T-helper 1 cell (primary cell): ENCODE results near the gene CABLES2.

ENCODE experiments used
- DNase-seq, 5 donors: peaks; one replicate each; pipeline ENCODE4 v3.0.0-alpha.2; 2012 to 2020
- total RNA-seq, 4 donors: gene quantifications; one replicate each; lab custom pipeline; 2026; lab: John Stamatoyannopoulos, UW

Gene CABLES2
- total RNA-seq, result 5.6 to 9.4 (median 7.2) reads per million in 4 donors

DNA sequence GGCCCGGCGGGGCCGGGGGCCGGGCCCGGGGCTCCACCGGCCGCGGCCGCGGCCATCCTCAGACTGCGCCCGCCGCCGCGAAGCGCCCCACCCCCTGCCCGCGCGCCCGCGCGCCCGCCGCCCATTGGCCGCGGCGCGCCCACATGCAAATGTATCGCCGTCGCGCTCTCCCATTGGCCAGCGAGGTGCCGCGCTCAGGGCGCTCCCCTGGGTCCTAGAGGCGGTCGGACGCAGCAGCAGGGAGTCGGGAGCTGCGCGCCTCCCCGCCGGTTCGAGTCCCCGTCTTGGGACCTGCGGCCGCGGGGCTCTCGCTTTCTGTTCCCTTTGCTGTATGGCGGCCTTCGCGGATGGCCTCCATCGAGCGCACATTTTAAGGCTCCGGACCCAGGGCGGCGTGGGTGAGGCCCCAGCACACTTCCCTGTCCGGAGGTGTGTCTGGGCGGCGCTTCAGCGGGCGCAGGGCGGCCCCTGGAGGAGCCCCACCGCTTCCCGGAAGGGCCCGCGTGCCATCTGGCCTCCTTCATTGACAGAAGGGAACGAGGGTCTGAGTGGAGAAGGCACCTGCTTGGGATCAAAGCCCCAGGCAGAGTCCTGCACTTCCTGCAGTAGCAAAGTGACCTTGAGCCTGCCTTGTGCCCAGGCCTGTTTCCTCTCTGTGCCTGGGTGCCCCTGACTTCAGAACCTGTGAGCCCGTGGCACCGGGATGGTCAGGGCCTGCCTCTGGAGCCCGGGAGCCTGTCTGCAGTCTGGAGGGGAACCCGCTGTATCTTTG is at the start of gene CABLES2:
TSS of gene CABLES2 (minus strand) at position 65 of the 772 bp plus-strand sequence. CDS start at position 56, 9 bp downstream.
- peak; percentile 78 to 95 (median 86) for DNase-seq

DNA sequence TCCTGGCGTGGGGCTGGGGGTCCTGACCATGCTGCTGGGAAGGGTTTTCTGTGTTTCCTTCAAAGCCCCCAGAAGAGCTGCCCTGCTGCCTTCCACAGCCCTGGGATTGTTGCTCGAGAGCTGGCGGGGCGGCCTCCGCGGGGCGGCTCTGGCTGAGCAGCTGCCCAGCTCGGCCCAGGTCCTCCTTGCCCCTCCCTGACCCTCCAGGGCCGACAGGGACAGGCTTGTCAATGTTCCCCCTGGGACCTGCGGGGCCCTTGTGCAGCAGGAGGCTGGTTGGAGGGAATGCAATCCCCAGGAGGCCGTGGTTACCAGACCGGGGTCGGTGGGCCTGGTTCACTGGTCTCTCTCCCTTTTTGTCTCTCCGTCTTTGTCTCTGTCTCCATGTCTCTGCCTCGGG is 48.8 kb upstream of the CABLES2 start:
- no peak for DNase-seq

DNA sequence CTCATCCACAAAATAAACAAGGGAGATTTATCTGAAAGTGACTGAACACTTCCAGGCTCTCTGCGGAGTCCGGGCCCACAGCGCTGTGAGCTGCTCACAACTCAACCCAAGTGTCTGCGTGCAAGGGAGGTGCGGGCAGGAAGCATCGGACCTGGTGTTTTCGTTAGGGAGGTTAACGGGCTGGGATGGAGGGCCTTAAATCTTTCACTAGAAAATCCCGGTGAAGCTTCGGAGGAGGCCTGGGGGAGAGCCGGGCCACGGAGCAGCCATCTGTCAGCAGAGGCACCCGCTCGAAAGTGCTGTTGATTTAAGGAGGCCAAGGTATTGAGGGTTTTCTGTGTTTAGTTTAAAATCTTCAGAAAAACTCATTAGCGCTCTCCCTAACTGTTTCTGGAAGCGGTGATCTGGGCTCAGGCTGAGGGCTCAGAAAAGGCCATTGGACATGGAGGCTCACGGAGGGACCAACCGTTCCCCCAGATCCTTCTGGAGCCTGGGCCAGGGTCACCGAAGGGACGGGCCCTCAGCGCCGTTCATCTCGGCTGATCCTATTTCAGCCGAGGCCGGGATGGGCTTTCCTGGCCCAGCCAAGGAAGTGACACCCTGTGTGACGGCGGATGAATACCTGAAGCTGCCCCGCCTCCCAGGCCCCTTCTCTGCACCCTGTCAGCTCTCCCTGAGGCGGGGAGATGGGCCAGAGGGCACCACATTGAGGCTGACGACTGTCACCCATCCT is 48.0 kb upstream of the CABLES2 start:
- no peak for DNase-seq

- no peak for DNase-seq
Measured at GRCh38 chr20:62453186-62453808, 46.2 kb upstream of the CABLES2 start.

GRCh38 chr20:62452475-62453095 is 45.5 kb upstream of the CABLES2 start:
- no peak for DNase-seq

GRCh38 chr20:62451970-62452369 is 44.9 kb upstream of the CABLES2 start:
- no peak for DNase-seq

DNA sequence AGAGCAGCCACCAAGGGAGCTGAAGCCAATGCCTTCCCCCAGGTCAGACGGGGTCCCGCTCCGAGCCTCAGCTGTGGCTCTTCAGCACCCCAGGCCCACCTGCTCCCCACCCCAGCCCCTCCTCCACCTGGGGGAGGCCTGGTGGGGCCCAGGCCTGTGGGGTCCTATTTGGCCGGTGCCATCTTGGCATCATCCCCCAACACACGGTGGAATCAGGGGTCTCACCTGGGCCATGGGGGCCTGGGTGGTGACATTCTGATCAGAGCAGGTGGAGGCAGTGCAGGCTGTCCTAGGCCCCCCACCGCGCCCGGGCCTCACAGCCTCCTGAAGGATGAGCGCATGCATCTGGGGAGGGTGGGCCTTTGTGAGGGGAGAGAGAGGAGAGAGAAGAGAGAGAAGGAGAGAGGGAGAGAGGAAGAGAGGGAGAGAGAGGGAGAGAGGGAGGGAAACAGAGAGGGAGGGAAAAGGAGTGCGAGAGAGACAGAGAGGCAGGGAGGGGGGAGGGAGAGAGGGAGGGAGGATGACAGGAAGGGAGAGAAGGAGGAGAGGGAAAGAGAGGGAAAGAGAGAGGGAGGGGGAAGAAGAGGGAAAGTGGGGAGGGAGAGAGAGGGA is 44.2 kb upstream of the CABLES2 start:
- no peak for DNase-seq

GRCh38 chr20:62449951-62450691 is 43.0 kb upstream of the CABLES2 start:
- DNase-seq, result no peak

DNA sequence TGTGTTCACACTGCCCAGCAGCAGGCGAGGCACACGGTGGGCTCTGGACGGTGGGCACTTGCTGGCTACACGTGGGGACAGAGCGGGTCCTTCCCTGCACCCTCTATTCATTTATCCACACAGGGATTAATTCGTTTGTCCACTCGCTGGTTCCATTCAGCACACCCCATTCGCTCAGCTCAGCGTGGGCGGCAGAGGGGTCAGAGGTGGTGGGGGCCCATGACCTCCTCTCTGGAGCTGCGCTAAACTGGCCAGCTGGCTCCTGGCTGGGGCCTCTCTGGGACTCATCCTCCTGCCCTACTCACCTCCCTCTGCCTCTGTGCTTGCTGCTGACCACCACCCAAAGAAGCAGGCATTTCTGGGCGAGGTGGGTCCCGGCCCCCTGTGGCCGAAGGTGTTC is 41.7 kb upstream of the CABLES2 start:
- no peak for DNase-seq

DNA sequence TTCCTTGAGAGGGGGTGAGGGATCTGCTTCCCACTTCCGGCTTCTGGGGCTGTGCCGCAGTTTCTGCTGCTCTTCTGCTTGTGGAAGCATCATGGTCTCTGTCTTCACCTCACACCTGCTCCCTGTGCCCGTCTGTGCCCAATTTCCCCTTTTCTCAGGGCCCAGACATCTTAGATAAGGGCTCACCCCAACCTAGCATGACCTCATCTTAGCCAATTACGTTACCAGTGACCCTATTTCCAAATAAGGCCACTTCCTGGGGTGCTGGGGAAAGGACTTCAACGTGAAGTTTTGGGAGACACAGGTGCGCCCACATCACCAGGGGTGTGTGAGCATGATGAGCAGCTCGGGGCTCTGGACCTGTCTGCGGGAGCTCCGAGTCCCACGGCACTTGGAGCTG is 41.0 kb upstream of the CABLES2 start:
- no peak for DNase-seq

DNA sequence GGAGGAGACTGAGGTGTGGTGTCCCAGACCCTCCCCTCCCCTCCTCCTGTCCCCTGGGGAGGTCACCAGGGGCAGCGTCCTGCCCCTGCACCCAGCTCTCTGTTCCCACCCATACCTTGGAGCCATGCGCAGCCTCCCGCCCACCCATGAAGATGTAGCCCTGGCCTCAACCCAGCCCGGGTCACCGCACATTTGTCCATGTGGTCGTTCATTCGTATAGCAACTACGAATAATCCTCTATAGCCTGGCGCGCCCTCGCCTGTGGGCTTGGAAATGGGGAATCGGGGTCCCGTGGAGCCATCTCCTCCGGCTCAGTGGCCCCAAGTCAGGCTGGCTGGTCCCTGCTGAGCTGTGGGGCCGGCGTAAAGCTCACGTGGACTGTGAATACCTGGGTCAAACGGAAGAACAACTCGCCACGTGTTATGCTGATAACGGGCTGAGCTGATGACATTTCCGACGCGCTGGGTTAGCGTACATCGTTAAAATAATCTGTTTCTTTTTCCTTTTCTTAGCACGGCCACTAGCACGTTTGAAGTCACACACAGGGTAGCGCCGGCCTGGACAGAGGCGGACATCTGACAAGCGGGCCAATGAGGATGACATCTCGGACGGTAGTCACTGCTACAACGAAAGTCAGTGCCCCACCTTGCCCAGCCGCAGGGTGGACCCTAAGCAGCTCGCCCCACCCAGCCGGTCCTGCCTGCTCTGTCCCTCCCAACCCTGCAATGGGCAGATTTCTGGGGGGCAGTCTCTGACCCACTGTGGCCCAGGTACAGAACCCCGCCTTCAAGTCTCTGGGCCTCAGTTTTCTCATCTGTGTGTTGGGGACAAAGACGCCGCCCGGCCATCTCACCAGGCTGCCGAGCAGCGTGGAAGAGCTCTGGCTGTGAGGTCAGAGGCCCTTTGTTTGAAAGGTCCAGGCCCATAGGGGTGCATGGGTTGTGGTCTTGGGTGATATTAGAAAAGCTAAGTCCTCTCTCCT is 40.1 kb upstream of the CABLES2 start:
- DNase-seq, result no peak

GRCh38 chr20:62446481-62446880 is 39.4 kb upstream of the CABLES2 start:
- no peak for DNase-seq

DNA sequence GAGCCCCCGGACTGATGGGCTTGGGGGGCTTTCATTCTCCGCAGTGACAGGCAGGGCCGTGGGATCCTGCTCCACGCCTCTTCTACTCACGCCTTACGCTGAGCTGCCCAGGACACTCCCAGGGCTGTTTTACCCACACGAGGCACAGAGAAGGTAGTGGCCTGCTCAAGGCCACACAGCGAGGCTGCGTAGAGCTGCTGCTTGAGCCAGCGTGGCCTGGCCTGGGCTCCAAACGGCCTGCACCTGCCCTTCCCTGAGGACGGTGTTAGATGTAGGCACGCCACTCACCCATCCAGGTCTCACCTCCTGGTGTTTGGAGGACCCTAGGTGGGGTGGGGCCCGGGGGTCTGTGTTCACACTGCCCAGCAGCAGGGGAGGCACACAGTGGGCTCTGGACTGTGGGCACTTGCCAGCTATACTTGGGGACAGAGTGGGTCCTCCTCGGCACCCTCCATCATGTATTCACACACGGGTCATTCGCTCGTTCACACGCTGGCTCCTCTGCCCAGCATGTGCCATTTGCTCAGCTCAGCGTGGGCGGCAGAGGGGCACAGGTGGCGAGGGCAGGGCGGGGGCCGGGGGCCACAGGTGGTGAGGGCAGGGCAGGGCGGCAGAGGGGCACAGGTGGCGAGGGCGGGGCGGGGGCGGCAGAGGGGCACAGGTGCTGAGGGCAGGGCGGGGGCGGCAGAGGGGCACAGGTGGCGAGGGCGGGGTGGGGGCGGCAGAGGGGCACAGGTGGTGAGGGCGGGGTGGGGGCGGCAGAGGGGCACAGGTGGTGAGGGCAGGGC is 38.7 kb upstream of the CABLES2 start:
- DNase-seq, result no peak

GRCh38 chr20:62444286-62444685 is 37.2 kb upstream of the CABLES2 start:
- no peak for DNase-seq

DNA sequence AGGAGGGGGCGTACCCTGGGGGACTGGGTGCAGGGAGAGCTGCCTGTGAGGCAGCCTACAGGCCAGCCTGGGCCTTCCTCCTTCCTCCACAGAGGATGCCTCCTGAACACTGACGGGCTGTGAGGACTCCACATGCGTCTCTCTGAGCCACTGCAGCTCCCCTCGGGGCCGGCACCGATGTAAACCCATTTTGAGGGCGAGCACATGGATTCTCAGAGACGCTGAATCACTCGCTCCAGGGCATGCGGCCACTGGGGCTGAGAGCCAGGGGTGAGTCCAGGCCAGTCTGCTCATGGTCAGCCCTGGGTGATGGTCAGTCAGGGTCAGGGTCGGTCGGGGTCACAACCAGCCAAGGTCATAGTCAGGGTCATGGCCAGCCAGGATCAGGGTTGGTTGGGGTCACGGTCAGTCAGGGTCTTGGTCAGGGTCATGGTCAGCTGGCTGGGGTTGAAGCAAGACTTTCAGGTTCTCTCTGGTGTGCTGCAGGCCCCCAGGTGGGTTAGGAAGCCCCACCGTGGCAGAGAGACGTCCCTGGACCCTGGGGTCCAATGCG is 35.0 kb upstream of the CABLES2 start:
- DNase-seq, result no peak

DNA sequence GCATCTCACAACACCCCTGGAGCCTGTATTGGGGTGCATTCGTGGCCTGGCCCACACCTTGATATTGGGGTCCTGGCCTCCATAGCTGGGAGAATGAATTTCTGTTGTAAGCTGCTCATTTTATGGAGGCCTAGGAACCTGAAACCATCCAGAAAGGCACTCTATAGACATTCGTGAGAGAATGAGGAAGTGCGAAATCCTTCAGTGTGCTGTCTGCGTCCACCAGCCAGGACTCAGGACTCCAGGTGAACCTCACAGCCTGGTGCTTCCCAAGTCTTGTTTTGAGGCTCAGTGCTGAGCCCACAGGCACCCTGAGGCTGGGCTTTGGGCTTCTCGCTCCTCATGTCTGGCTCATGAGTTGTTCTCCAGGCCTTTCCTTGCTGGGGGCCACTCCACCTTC is 32.1 kb upstream of the CABLES2 start:
- DNase-seq, result no peak

GRCh38 chr20:62437927-62438326 is 30.8 kb upstream of the CABLES2 start:
- no peak for DNase-seq

DNA sequence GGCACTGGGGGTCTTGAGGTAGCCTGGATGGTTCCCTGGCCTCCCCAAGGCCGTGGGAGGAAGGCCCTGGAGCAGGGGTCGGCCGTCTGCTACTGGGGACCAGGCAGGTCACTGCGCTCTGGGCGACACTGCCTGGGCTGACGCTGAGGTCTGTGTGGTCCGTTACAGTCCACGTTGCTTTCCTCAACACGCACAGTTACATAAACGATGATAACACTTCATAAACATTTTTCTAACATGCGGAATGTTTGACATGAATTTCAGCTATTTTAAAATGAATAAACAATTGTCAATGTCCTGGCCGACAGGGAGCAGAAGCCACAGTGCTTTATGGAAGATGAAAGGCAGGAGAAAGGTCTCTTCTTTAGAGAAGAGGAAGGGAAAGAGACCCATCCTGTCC is 30.4 kb upstream of the CABLES2 start:
- no peak for DNase-seq

GRCh38 chr20:62436692-62437091 is 29.6 kb upstream of the CABLES2 start:
- DNase-seq, result no peak
